Measurements from ENCODE around the gene PTPRE. TPM values are rescaled to one million over a fixed set of nuclear protein-coding genes. Genes with fewer than 3 reads are reported as not detected.

Gene PTPRE
- total and polyA plus RNA-seq, 2 experiments from 2014 or later = 4.2 to 8.8 TPM

DNA sequence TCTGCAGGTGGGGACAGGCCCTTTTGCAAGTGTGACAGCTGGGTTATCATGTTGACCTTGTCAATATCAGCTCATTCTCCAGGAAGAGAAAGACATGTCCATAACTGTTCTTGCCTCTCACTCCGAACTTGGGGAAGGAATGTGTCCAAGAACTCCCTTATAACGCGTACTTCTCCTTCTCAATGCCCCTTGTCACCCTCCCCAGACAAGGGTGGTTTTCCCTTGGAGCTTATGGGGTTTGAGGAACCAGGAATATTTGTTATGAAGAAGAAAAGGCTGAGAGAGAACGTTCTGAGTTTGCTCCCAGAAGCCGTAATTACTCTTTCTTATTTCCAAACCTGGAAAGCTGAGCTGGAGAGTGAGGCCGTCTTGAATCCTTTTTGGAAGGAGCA lies 141.9 kb downstream of the PTPRE start:
- H3K9me3 ChIP-seq (ENCODE audit: low read depth) = no peaks in the 10 kb centered on the region
- no peak overlapping the region for H3K4me3 ChIP-seq
- H3K27me3 ChIP-seq = no peaks in the 10 kb centered on the region
- DNase-seq (ENCODE audit: low read depth in 1 of 2, low spot score in 1 of 2) = no peak
- peaks cover 37% of the 10 kb centered on the region for H3K4me1 ChIP-seq (ENCODE audit: low read depth)
- no peaks in the 10 kb centered on the region for H3K36me3 ChIP-seq
- TF ChIP-seq, protein P1, sequence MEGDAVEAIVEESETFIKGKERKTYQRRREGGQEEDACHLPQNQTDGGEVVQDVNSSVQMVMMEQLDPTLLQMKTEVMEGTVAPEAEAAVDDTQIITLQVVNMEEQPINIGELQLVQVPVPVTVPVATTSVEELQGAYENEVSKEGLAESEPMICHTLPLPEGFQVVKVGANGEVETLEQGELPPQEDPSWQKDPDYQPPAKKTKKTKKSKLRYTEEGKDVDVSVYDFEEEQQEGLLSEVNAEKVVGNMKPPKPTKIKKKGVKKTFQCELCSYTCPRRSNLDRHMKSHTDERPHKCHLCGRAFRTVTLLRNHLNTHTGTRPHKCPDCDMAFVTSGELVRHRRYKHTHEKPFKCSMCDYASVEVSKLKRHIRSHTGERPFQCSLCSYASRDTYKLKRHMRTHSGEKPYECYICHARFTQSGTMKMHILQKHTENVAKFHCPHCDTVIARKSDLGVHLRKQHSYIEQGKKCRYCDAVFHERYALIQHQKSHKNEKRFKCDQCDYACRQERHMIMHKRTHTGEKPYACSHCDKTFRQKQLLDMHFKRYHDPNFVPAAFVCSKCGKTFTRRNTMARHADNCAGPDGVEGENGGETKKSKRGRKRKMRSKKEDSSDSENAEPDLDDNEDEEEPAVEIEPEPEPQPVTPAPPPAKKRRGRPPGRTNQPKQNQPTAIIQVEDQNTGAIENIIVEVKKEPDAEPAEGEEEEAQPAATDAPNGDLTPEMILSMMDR (IDR thresholded peaks at IDR 0.05; ENCODE audit: low read depth, low read length) = no peak
- H3K27ac ChIP-seq = peak overlapping the region; percentile 77

- Histone ChIP-seq H3K4me1 (ENCODE audit: low read depth) (peaks cover 37% of the 10 kb centered on the region), H3K27me3 (no peaks in the 10 kb centered on the region), H3K36me3 (no peaks in the 10 kb centered on the region), H3K9me3 (ENCODE audit: low read depth) (no peaks in the 10 kb centered on the region), H3K4me3 (no peak overlapping the region), H3K27ac (peak overlapping the region; percentile 77)
- TF ChIP-seq, protein P1 (IDR thresholded peaks at IDR 0.05; ENCODE audit: low read depth, low read length) = no peak
- no peak for DNase-seq (ENCODE audit: low read depth in 1 of 2, low spot score in 1 of 2)
These were observed 142.6 kb downstream of the PTPRE start for GRCh38 chr10:128049226-128050120.

GRCh38 chr10:128050121-128050516 lies 143.2 kb downstream of the PTPRE start:
- no peak for DNase-seq (ENCODE audit: low read depth in 1 of 2, low spot score in 1 of 2)
- Histone ChIP-seq H3K9me3 (ENCODE audit: low read depth) (no peaks in the 10 kb centered on the region), H3K27me3 (no peaks in the 10 kb centered on the region), H3K4me1 (ENCODE audit: low read depth) (peaks cover 37% of the 10 kb centered on the region), H3K36me3 (no peaks in the 10 kb centered on the region), H3K4me3 (no peak overlapping the region), H3K27ac (no peak overlapping the region)
- TF ChIP-seq, protein P1 (IDR thresholded peaks at IDR 0.05; ENCODE audit: low read depth, low read length) = no peak

DNA sequence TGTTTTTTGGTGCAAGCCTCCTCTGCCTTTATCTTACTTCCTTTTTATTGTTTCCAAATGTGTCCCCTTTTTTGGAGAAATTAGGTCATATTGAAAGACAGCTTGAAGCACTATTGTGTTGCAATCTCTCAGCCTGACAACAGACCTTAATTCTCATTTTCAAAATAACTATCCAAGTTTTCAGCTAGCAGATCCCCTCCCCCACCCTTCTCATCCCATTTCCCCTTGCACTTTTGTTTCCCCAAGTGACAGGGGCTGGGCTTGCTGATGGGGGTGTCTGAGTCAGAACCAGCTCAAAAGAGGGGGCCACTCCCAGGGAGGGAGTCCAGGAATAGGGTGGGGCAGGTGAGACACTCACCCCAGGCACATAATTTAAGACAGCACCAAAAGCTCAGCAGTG lies 144.0 kb downstream of the PTPRE start:
- Histone ChIP-seq H3K27me3 (no peaks in the 10 kb centered on the region), H3K9me3 (ENCODE audit: low read depth) (no peaks in the 10 kb centered on the region), H3K36me3 (no peaks in the 10 kb centered on the region), H3K4me1 (ENCODE audit: low read depth) (peaks cover 37% of the 10 kb centered on the region), H3K27ac (no peak overlapping the region), H3K4me3 (no peak overlapping the region)
- TF ChIP-seq, protein P1 (IDR thresholded peaks at IDR 0.05; ENCODE audit: low read depth, low read length) = no peak
- DNase-seq (ENCODE audit: low read depth in 1 of 2, low spot score in 1 of 2) = peak in 1 of 2 donors; percentile 44

DNA sequence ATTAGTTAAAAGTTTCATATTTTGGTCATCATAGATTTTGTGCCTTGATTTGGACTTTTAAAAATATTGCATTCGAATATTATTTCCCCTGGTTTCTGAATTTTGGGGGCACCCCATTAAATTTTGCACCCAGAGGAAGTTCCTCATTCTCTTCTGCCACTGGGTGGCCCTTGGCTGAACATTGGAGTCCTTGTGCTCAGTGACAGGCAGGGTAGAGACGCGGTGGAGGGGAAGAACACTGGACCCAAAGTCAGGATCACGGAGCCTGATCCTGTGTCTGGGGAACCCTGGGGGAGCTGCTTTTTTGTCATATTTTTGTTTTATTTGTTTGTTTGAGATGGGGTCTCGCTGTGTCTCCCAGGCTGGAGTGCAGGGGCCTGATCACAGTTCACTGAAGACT lies 144.6 kb downstream of the PTPRE start:
- Histone ChIP-seq H3K4me1 (ENCODE audit: low read depth) (peaks cover 32% of the 10 kb centered on the region), H3K27me3 (no peaks in the 10 kb centered on the region), H3K36me3 (no peaks in the 10 kb centered on the region), H3K4me3 (no peak overlapping the region), H3K9me3 (ENCODE audit: low read depth) (no peaks in the 10 kb centered on the region), H3K27ac (no peak overlapping the region)
- no peak for DNase-seq (ENCODE audit: low read depth in 1 of 2, low spot score in 1 of 2)
- TF ChIP-seq, protein P1 (IDR thresholded peaks at IDR 0.05; ENCODE audit: low read depth, low read length) = no peak

All from cardiac muscle cell (in vitro differentiated cells and primary cell).